HepG2 (cell line): Measurements from ENCODE around the gene SMAP2. TPM values are rescaled to one million over a fixed set of nuclear protein-coding genes. Genes with fewer than 3 reads are reported as not detected.

Experiments
- ATAC-seq: fragments of 200-7000 bp; cut with Tn5 transposase; 3 replicates; pipeline ENCODE4 v1.9.1; 2020; ENCODE audit warnings: mild to moderate bottlenecking, moderate library complexity
- BruUV-seq: library from RNA; stranded (reverse); fragments of 400-500 nt; replicated peaks from 2 replicates; lab custom pipeline; 2021; lab: Mats Ljungman, UMichigan
- CTCF ChIA-PET: fragments of 300-600 bp; formaldehyde crosslinking; extraction: SDS; loops from one replicate; lab custom pipeline; 2021; ENCODE audit warnings: low total read pairs, inconsistent platforms, low intra/inter-chr PET ratio; lab: Yijun Ruan, JAX
- POLR2A ChIA-PET: fragments of 350-600 bp; sonication (Branson Sonifier 250); formaldehyde crosslinking; loops from one replicate; lab custom pipeline; 2020; ENCODE audit warnings: antibody characterized with exemption, inconsistent platforms; lab: Yijun Ruan, JAX
- DNase-seq: peaks from one replicate; pipeline ENCODE4 v3.0.0-alpha.2; 2015; ENCODE audit warnings: low spot score
- FAIRE-seq: peaks from 3 replicates; lab custom pipeline; 2011; peaks lifted over from hg19 to GRCh38; lab: Jason Lieb, UNC
- H2AFZ ChIP-seq: one replicate; pipeline ENCODE4 v1.6.1; 2011; ENCODE audit warnings: low read length, inconsistent platforms
- H3K27ac ChIP-seq: fragments of 300-600 bp; 3 replicates; pipeline ENCODE4 v1.8.0; 2011; ENCODE audit warnings: mixed run types, mild to moderate bottlenecking, mixed read lengths, low read length, inconsistent platforms; ENCODE audit not compliant: insufficient read depth; ENCODE audit errors: extremely low read length
- H3K27me3 ChIP-seq, 2 experiments: fragments of 200-600 bp in 1 of 2; 2 replicates in 1 of 2; 3 replicates in 1 of 2; pipeline versions ENCODE4 v1.6.0 to v1.8.0; 2011; ENCODE audit warnings: low read length in 2 of 2, mild to moderate bottlenecking in 2 of 2, moderate library complexity in 2 of 2, inconsistent platforms in 1 of 2; ENCODE audit not compliant: insufficient read depth in 2 of 2, control insufficient read depth in 1 of 2
- H3K36me3 ChIP-seq, 2 experiments: fragments of 200-600 bp in 1 of 2; replicated peaks in 1 of 2; 2 replicates in 1 of 2; 3 replicates in 1 of 2; pipeline versions ENCODE4 v1.5.1 to v1.8.0; 2011; ENCODE audit warnings: low read length in 2 of 2, inconsistent platforms in 1 of 2; ENCODE audit not compliant: insufficient read depth in 2 of 2, control insufficient read depth in 1 of 2
- H3K4me1 ChIP-seq: 2 replicates; pipeline ENCODE4 v1.5.1; 2012; ENCODE audit warnings: low read length, inconsistent platforms; ENCODE audit not compliant: insufficient read depth
- H3K4me2 ChIP-seq: 2 replicates; pipeline ENCODE4 v1.6.0; 2011; ENCODE audit warnings: low read depth, low read length, inconsistent platforms
- H3K4me3 ChIP-seq, 3 experiments: fragments of 200-600 bp in 1 of 3; sonication (generic), shearing (Covaris generic) in 1 of 3; replicated peaks in 1 of 3; 2 replicates each; pipeline ENCODE4 v1.5.1; 2011 to 2016; ENCODE audit warnings: low read length in 3 of 3, inconsistent platforms in 2 of 3, low read depth in 2 of 3, mild to moderate bottlenecking in 2 of 3, control low read depth in 1 of 3, mixed read lengths in 1 of 3; ENCODE audit not compliant: insufficient read depth in 1 of 3
- H3K79me2 ChIP-seq: one replicate; pipeline ENCODE4 v1.6.1; 2011; ENCODE audit warnings: low read length, inconsistent platforms; ENCODE audit not compliant: insufficient read depth
- H3K9ac ChIP-seq: 2 replicates; pipeline ENCODE4 v1.6.0; 2011; ENCODE audit warnings: mild to moderate bottlenecking, low read depth, low read length, inconsistent platforms; ENCODE audit not compliant: insufficient read depth
- H3K9me3 ChIP-seq: 2 replicates; pipeline ENCODE4 v1.5.1; 2012; ENCODE audit warnings: mild to moderate bottlenecking, low read length
- H4K20me1 ChIP-seq: 2 replicates; pipeline ENCODE4 v1.6.0; 2011; ENCODE audit warnings: inconsistent platforms, mild to moderate bottlenecking, low read length, moderate library complexity; ENCODE audit not compliant: insufficient read depth
- ARNT2 ChIP-seq: sonication (generic); formaldehyde crosslinking; IDR thresholded peaks from 2 replicates; pipeline ENCODE4 v1.8.0; 2022; ENCODE audit warnings: mild to moderate bottlenecking, low read depth, missing genetic modification reagents, moderate library complexity
- ATF5 ChIP-seq: sonication (generic); formaldehyde crosslinking; IDR thresholded peaks from 2 replicates; pipeline ENCODE4 v1.4.0; 2020; ENCODE audit warnings: mild to moderate bottlenecking, low read depth, missing genetic modification reagents
- BCL6 ChIP-seq: IDR thresholded peaks from 2 replicates; pipeline ENCODE4 v1.6.1; 2016; ENCODE audit warnings: missing genetic modification reagents, missing compliant biosample characterization
- CCDC6 ChIP-seq: sonication (generic); formaldehyde crosslinking; IDR thresholded peaks from 2 replicates; pipeline ENCODE4 v1.8.1; 2022; ENCODE audit warnings: mild to moderate bottlenecking, missing genetic modification reagents, moderate library complexity
- ELK4 ChIP-seq: sonication (generic); formaldehyde crosslinking; IDR thresholded peaks from 2 replicates; pipeline ENCODE4 v1.9.0; 2021; ENCODE audit warnings: missing genetic modification reagents, borderline replicate concordance
- KDM5B ChIP-seq: sonication (generic); formaldehyde crosslinking; IDR thresholded peaks from 2 replicates; pipeline ENCODE4 v1.4.0; 2020; ENCODE audit warnings: missing genetic modification reagents, mild to moderate bottlenecking, borderline replicate concordance
- MEIS2 ChIP-seq: sonication (generic); formaldehyde crosslinking; IDR thresholded peaks from 2 replicates; pipeline ENCODE4 v1.9.0; 2021; ENCODE audit warnings: mild to moderate bottlenecking, missing genetic modification reagents
- PCBP1 ChIP-seq: fragments of 200-400 bp; formaldehyde crosslinking; IDR thresholded peaks from 2 replicates; pipeline ENCODE4 v1.6.1; 2017; ENCODE audit warnings: mild to moderate bottlenecking, low read depth, low read length, borderline replicate concordance
- POGZ ChIP-seq: sonication (generic); formaldehyde crosslinking; IDR thresholded peaks from 2 replicates; pipeline ENCODE4 v1.4.0; 2020; ENCODE audit warnings: mild to moderate bottlenecking, missing genetic modification reagents
- RNF219 ChIP-seq: sonication (generic); formaldehyde crosslinking; IDR thresholded peaks from 2 replicates; pipeline ENCODE4 v1.5.0; 2020; ENCODE audit warnings: mild to moderate bottlenecking, missing genetic modification reagents
- SOX13 ChIP-seq, 3 experiments: fragments of 450-650 bp in 1 of 3; sonication (generic) in 1 of 3; formaldehyde crosslinking in 1 of 3; IDR thresholded peaks in 2 of 3; conservative IDR thresholded peaks in 1 of 3; 2 replicates each; pipeline versions ENCODE4 v1.5.0 to v1.6.1; 2016 to 2020; ENCODE audit warnings: antibody characterized with exemption in 1 of 3, mild to moderate bottlenecking in 1 of 3, missing compliant biosample characterization in 1 of 3, missing genetic modification reagents in 1 of 3, moderate library complexity in 1 of 3
- ZBTB1 ChIP-seq: sonication (generic); formaldehyde crosslinking; IDR thresholded peaks from 2 replicates; pipeline ENCODE4 v1.4.0; 2020; ENCODE audit warnings: missing genetic modification reagents, borderline replicate concordance
- ZNF34 ChIP-seq: sonication (generic); formaldehyde crosslinking; IDR thresholded peaks from 2 replicates; pipeline ENCODE4 v1.4.0; 2020; ENCODE audit warnings: mild to moderate bottlenecking, missing genetic modification reagents, borderline replicate concordance
- WGBS: methylation state at CpG from one replicate; pipeline ENCODE4 v1.1.6; 2017; ENCODE audit warnings: low lambda C conversion rate; 5-methylcytosine and 5-hydroxymethylcytosine counted together
- in situ Hi-C: cut with HindIII; loops from 2 replicates; pipeline ENCODE4 v1.10.0; 2017; ENCODE audit warnings: low pct_unique_long_range_greater_than_20kb; ENCODE audit not compliant: extremely low pct_ligation_motif_present
- intact Hi-C: fragments of 100-400 bp; cut with micrococcal nuclease; formaldehyde crosslinking; loops from one replicate; pipeline ENCODE4 v1.10.0; 2022; ENCODE audit not compliant: unreplicated experiment
- polyA plus RNA-seq, 8 experiments: library from polyadenylated mRNA; depleted of rRNA in 3 of 8; stranded (reverse) in 7 of 8; unstranded in 1 of 8; fragments of >200 nt; fragmentation: Illumina TruSeq in 4 of 8; extraction: Trizol in 4 of 8; gene quantifications; 2 replicates each; pipeline versions ENCODE4 v1.2.1 to v1.2.3, GENCODE V29; 2011 to 2016; ENCODE audit warnings: low read depth in 4 of 8, missing spikeins in 1 of 8, mixed read lengths in 1 of 8; ENCODE audit not compliant: insufficient read depth in 1 of 8
- total RNA-seq, 5 experiments: library from RNA; depleted of rRNA; stranded (reverse); fragments of >200 nt; fragmentation: Illumina TruSeq; extraction: Trizol; gene quantifications; 2 replicates each; pipeline ENCODE4 v1.2.3, GENCODE V29; 2016; ENCODE audit warnings: low read depth in 1 of 5
- TF ChIP-seq, protein P1 (sequence below): sonication (generic); formaldehyde crosslinking; IDR thresholded peaks from 2 replicates; pipeline ENCODE4 v1.5.0; 2020; ENCODE audit warnings: mild to moderate bottlenecking, missing genetic modification reagents

The SMAP2 gene
- total and polyA plus RNA-seq, 2 of the 13 experiments (the other 11 are each of a cell fraction or from before 2014, with no cell fraction given) = 19.0 to 22.3 TPM

- TF ChIP-seq ELK4 (CRISPR knock-in tag) (no peak), MEIS2 (CRISPR knock-in tag) (no peak), CCDC6 (no peak), RNF219 (CRISPR knock-in tag) (no peak), ZBTB1 (CRISPR knock-in tag) (no peak), POGZ (CRISPR knock-in tag) (no peak)
Observed at GRCh38 chr1:40350391-40350790, 23.1 kb upstream of the SMAP2 start (continued).

DNA sequence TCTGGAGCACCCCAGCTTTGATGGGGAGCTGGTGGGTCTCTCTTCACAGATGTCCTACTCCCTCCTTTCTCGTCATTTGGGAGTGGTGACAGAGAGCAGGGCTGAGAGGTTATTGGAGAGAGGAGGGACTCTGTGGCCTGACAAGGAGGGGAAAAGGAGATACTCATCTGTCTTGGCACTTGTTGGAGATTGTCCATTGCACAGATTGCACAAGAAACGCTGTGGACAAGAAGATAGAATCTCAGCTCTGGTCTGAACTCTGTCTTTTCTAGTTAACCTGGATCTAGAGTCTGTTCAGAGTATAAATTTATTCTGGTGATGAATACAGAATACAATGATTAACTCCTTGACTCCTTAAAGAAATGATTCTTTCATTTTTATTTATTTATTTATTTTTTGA is 22.4 kb upstream of the SMAP2 start:
- H3K9me3 ChIP-seq = no peaks in the 10 kb centered on the region
- no peak for TF ChIP-seq ZNF34 (CRISPR knock-in tag)
- TF ChIP-seq, protein P1, sequence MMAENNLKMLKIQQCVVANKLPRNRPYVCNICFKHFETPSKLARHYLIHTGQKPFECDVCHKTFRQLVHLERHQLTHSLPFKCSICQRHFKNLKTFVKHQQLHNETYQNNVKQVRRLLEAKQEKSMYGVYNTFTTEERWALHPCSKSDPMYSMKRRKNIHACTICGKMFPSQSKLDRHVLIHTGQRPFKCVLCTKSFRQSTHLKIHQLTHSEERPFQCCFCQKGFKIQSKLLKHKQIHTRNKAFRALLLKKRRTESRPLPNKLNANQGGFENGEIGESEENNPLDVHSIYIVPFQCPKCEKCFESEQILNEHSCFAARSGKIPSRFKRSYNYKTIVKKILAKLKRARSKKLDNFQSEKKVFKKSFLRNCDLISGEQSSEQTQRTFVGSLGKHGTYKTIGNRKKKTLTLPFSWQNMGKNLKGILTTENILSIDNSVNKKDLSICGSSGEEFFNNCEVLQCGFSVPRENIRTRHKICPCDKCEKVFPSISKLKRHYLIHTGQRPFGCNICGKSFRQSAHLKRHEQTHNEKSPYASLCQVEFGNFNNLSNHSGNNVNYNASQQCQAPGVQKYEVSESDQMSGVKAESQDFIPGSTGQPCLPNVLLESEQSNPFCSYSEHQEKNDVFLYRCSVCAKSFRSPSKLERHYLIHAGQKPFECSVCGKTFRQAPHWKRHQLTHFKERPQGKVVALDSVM = no peak
- no peak for TF ChIP-seq KDM5B
- no peak for TF ChIP-seq SOX13 (IDR thresholded peaks at IDR 0.05)
- TF ChIP-seq SOX13 (CRISPR knock-in tag; conservative IDR thresholded peaks at IDR 0.05 in 1 of 2, IDR thresholded peaks at IDR 0.05 in 1 of 2) = no peak
- no peak for TF ChIP-seq ATF5
- TF ChIP-seq PCBP1 = no peak
- no peak for TF ChIP-seq BCL6 (CRISPR knock-in tag)
- no peak for TF ChIP-seq ARNT2
- H3K36me3 ChIP-seq = no peaks in the 10 kb centered on the region
- BruUV-seq = no TSS peak
- no peaks in the 10 kb centered on the region for H3K79me2 ChIP-seq
- H2AFZ ChIP-seq = peak overlapping the region; percentile 61
- in situ Hi-C loops (no loop called here), intact Hi-C loops (no loop called here)
- H3K4me1 ChIP-seq = no peaks in the 10 kb centered on the region
- FAIRE-seq (no peak), ATAC-seq (no peak), DNase-seq (no peak)
- no peaks in the 10 kb centered on the region; a peak in 1 of 5 replicates for H3K27me3 ChIP-seq
- ChIA-PET CTCF (no interaction called here), POLR2A (no interaction called here)
- H3K9ac ChIP-seq = no peak overlapping the region
- WGBS = 44% methylated on average over 2 of the region's 2 CpGs
- no peak overlapping the region for H3K4me2 ChIP-seq
- no peak overlapping the region for H3K27ac ChIP-seq
- no peak overlapping the region for H3K4me3 ChIP-seq
- H4K20me1 ChIP-seq = no peaks in the 10 kb centered on the region
